Breast epithelium (tissue), 3 donors: ENCODE measurements around the gene CRHBP.

ENCODE experiments used
- CTCF ChIP-seq, 3 donors: fragments of 450-650 bp; IDR thresholded peaks; one replicate each; pipeline ENCODE4 v1.5.1; 2016 to 2017; ENCODE audit warnings: antibody characterized with exemption in 3 of 3, mild to moderate bottlenecking in 3 of 3, moderate library complexity in 3 of 3
- POLR2AphosphoS5 ChIP-seq, 3 donors: sonication (generic); formaldehyde crosslinking; IDR thresholded peaks; one replicate each; pipeline ENCODE4 v1.6.1; 2017; ENCODE audit warnings: antibody characterized with exemption in 3 of 3

GRCh38 chr5:76942581-76942980, 10.3 kb upstream of the CRHBP start:
- no peak for TF ChIP-seq CTCF (IDR thresholded peaks at IDR 0.05)
- no peak for TF ChIP-seq POLR2AphosphoS5 (IDR thresholded peaks at IDR 0.05)
